Measurements from ENCODE around the gene UQCRC1.

- TF ChIP-seq CTCF (IDR thresholded peaks at IDR 0.05): no peak
- no peak for TF ChIP-seq SIN3A (IDR thresholded peaks at IDR 0.05; ENCODE audit: borderline replicate concordance, insufficient read depth, low read depth, low read length)
- TF ChIP-seq REST (IDR thresholded peaks at IDR 0.05; ENCODE audit: insufficient read depth in 1 of 2, low read depth in 2 of 2, low read length in 1 of 2): no peak
- TF ChIP-seq POLR2AphosphoS5 (IDR thresholded peaks at IDR 0.05; ENCODE audit: low read depth, low read length): no peak
These were observed 13.8 kb downstream of the UQCRC1 start for GRCh38 chr3:48595526-48596121.
